ENCODE results near the gene NAPSA.
A peak's percentile ranks its signal among the peaks of the same experiment; 100 is the strongest.

NAPSA gene

DNA sequence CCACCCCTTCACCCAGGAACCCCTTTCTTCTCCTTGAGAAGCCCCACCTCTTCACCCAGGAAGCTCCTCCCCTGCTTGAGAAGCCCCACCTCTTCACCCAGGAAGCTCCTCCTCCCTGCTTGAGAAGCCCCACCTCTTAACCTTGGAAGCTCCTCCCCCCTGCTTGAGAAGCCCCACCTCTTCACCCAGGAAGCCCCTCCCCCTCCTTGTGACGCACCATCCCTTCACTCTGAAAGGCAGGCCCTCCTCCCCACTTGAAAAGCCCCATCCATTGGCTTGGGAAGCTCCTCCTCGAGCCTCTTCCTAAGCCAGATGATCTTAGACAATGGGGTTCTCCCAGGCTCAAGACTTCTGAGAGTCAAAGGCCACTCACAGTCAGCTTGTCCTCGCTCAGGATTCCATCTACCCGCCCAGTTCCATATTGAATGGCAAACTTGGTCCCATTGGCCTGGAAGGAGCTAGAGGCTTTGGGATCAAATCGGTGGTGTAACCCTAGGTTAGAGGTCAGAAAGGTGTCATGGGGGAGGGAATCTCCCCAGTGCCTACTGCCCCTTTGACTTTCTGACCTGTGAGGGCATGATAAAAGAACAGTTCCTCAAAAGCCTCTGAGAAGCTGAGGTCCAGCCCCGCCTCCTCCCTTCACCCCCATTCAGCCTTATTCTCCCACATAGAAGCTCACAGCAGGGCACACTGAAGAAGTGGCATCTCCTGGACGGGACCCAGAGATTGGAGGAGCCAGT lies 4.0 kb downstream of the NAPSA start:
- no peak overlapping the region for H3K4me2 ChIP-seq (ENCODE audit: low read length)
- no peaks in the 10 kb centered on the region for H3K79me2 ChIP-seq (ENCODE audit: insufficient read depth, low read length)
- no peaks in the 10 kb centered on the region for H3K9me3 ChIP-seq (ENCODE audit: low read length)
- H3K9ac ChIP-seq (ENCODE audit: low read length) = no peak overlapping the region
- H3K4me3 ChIP-seq (ENCODE audit: low read depth, low read length, poor library complexity, severe bottlenecking) = no peak overlapping the region
- H3K27me3 ChIP-seq (ENCODE audit: insufficient read depth, low read length) = no peaks in the 10 kb centered on the region
- TF ChIP-seq, protein P1, sequence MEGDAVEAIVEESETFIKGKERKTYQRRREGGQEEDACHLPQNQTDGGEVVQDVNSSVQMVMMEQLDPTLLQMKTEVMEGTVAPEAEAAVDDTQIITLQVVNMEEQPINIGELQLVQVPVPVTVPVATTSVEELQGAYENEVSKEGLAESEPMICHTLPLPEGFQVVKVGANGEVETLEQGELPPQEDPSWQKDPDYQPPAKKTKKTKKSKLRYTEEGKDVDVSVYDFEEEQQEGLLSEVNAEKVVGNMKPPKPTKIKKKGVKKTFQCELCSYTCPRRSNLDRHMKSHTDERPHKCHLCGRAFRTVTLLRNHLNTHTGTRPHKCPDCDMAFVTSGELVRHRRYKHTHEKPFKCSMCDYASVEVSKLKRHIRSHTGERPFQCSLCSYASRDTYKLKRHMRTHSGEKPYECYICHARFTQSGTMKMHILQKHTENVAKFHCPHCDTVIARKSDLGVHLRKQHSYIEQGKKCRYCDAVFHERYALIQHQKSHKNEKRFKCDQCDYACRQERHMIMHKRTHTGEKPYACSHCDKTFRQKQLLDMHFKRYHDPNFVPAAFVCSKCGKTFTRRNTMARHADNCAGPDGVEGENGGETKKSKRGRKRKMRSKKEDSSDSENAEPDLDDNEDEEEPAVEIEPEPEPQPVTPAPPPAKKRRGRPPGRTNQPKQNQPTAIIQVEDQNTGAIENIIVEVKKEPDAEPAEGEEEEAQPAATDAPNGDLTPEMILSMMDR (IDR thresholded peaks at IDR 0.05; ENCODE audit: low read length) = no peak
- no peak for TF ChIP-seq EZH2 (IDR thresholded peaks at IDR 0.05; ENCODE audit: borderline replicate concordance, low read length)
- peaks cover 30% of the 10 kb centered on the region for H3K4me1 ChIP-seq (ENCODE audit: insufficient read depth, low read length, severe bottlenecking)
- H2AFZ ChIP-seq (ENCODE audit: low read length) = no peak overlapping the region
- H3K36me3 ChIP-seq (ENCODE audit: insufficient read depth, low read length) = no peaks in the 10 kb centered on the region
- H3F3A ChIP-seq (ENCODE audit: insufficient read depth, low read length) = no peaks in the 10 kb centered on the region
- H4K20me1 ChIP-seq (ENCODE audit: insufficient read depth, low read length) = no peaks in the 10 kb centered on the region
- no peak overlapping the region for H3K27ac ChIP-seq (ENCODE audit: low read depth, low read length, poor library complexity, severe bottlenecking)
- no peaks in the 10 kb centered on the region for H3K9me2 ChIP-seq (ENCODE audit: low read depth, low read length)

DNA sequence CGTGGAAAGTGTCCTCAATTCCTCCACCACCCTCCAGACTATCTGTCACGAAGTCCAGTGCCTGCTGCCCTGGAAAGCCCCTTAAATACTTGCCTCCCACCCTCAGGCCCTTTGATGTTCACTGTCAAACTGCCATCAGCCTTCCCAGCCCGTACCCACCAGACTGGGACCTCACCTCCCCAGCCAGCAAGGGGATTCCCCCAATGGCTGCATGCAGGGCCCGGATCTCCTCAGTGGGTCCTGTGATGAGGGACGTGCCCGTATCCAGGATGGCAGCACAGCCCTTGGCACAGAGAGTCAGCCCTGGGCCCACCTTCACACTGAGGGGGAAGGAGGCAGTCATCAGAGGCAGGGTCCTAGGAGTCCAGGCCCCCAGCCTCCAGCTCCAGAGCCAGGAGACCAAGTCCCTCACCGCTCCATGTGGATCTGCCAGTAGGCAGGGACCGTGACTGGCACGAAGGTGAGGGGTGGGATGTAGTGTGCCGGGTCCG lies 6.1 kb downstream of the NAPSA start:
- Histone ChIP-seq H3F3A (ENCODE audit: insufficient read depth, low read length) (no peaks in the 10 kb centered on the region), H3K9me2 (ENCODE audit: low read depth, low read length) (no peaks in the 10 kb centered on the region), H3K79me2 (ENCODE audit: insufficient read depth, low read length) (no peaks in the 10 kb centered on the region), H3K27me3 (ENCODE audit: insufficient read depth, low read length) (no peaks in the 10 kb centered on the region), H3K9me3 (ENCODE audit: low read length) (no peaks in the 10 kb centered on the region), H3K4me1 (ENCODE audit: insufficient read depth, low read length, severe bottlenecking) (peaks cover 21% of the 10 kb centered on the region), H3K4me2 (ENCODE audit: low read length) (peak overlapping the region; percentile 88), H2AFZ (ENCODE audit: low read length) (no peak overlapping the region), H4K20me1 (ENCODE audit: insufficient read depth, low read length) (no peaks in the 10 kb centered on the region), H3K4me3 (ENCODE audit: low read depth, low read length, poor library complexity, severe bottlenecking) (peak overlapping the region; percentile 64), H3K36me3 (ENCODE audit: insufficient read depth, low read length) (no peaks in the 10 kb centered on the region), H3K9ac (ENCODE audit: low read length) (peak overlapping the region; percentile 75; the same call in 1 of the 2 replicates), H3K27ac (ENCODE audit: low read depth, low read length, poor library complexity, severe bottlenecking) (no peak overlapping the region)
- TF ChIP-seq, protein P1 (IDR thresholded peaks at IDR 0.05; ENCODE audit: low read length) = no peak
- no peak for TF ChIP-seq EZH2 (IDR thresholded peaks at IDR 0.05; ENCODE audit: borderline replicate concordance, low read length)

DNA sequence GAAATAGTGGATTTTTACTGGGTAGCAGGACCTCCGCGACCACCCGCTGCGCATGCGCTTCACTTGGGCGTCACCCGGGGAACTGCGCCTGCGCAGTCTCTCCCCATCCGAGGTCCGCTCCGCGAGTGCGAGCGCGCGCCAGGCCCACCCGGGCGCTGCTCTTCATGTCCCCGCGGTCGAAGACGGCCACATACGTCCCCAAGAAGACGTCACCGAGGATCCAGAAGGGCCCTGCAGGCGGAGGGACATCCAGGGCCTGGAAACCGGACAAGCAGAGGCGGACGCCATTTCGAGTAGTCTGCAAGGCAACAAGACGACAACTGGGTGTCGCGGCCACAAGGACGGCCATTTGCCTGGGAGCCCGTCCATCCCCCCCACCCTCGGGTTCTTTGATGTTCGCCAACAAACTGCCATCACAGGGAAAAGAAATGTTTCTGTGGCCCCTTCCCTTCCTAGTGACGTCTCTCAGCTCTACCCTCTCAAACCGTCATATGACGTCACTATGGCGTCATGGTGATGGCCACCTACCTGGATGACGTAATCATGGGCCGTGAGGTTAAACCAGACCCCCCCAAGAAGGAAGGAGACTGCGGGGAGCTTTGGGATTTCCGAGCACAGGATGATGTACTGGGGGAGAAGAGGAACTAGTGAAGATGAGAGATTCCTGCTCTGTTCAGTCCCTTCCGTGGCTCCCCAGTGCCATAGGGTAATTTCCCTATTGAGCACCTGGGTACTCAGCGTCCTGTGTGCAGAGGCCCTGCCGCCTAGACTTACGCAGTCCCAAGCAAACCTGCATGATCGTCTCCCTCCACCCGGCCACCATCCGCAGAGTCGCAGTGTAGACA lies 6.7 kb downstream of the NAPSA start:
- Histone ChIP-seq H3K4me1 (ENCODE audit: insufficient read depth, low read length, severe bottlenecking) (peaks cover 21% of the 10 kb centered on the region), H3K36me3 (ENCODE audit: insufficient read depth, low read length) (no peaks in the 10 kb centered on the region), H3K9me3 (ENCODE audit: low read length) (no peaks in the 10 kb centered on the region), H3K27ac (ENCODE audit: low read depth, low read length, poor library complexity, severe bottlenecking) (peak overlapping the region; percentile 77), H3K4me2 (ENCODE audit: low read length) (peak overlapping the region; percentile 88), H2AFZ (ENCODE audit: low read length) (no peak overlapping the region), H3K4me3 (ENCODE audit: low read depth, low read length, poor library complexity, severe bottlenecking) (peak overlapping the region; percentile 64), H3K9ac (ENCODE audit: low read length) (peak overlapping the region; percentile 75), H3K27me3 (ENCODE audit: insufficient read depth, low read length) (no peaks in the 10 kb centered on the region), H4K20me1 (ENCODE audit: insufficient read depth, low read length) (no peaks in the 10 kb centered on the region), H3F3A (ENCODE audit: insufficient read depth, low read length) (no peaks in the 10 kb centered on the region), H3K9me2 (ENCODE audit: low read depth, low read length) (no peaks in the 10 kb centered on the region), H3K79me2 (ENCODE audit: insufficient read depth, low read length) (no peaks in the 10 kb centered on the region)
- TF ChIP-seq, protein P1 (IDR thresholded peaks at IDR 0.05; ENCODE audit: low read length) = no peak
- TF ChIP-seq EZH2 (IDR thresholded peaks at IDR 0.05; ENCODE audit: borderline replicate concordance, low read length) = no peak

Measured in OCI-LY1 (cell line).